PC-9 (cell line): ENCODE measurements around the gene BRAF. TPM values are rescaled to one million over a fixed set of nuclear protein-coding genes. Genes with fewer than 3 reads are reported as not detected.

Source experiments
- BruUV-seq: library from RNA; stranded (reverse); fragments of 400-500 nt; replicated peaks from 2 replicates; lab custom pipeline; 2021; lab: Mats Ljungman, UMichigan
- CTCF ChIA-PET: fragments of 300-600 bp; sonication (Branson Sonifier 250); formaldehyde crosslinking; loops from one replicate; lab custom pipeline; 2022; ENCODE audit warnings: antibody characterized with exemption; lab: Charles Lee
- POLR2A ChIA-PET: fragments of 300-600 bp; sonication (Branson Sonifier 250); formaldehyde crosslinking; loops from one replicate; lab custom pipeline; 2022; ENCODE audit warnings: antibody characterized with exemption; ENCODE audit not compliant: unreplicated experiment; lab: Charles Lee
- DNase-seq, 2 experiments: peaks; one replicate each; pipeline versions ENCODE4 v3.0.0 to v3.0.0-alpha.2; 2015 to 2022; ENCODE audit warnings: mixed read lengths in 1 of 2
- H2AFZ ChIP-seq: fragments of 200-600 bp; sonication (generic); 2 replicates; pipeline ENCODE4 v1.8.1; 2017; ENCODE audit warnings: antibody characterized with exemption
- H3F3A ChIP-seq: fragments of 200-600 bp; sonication (generic); 2 replicates; pipeline ENCODE4 v1.8.1; 2017; ENCODE audit warnings: antibody characterized with exemption, mild to moderate bottlenecking, low read depth; ENCODE audit not compliant: insufficient read depth
- H3K27ac ChIP-seq: fragments of 200-600 bp; sonication (generic); 2 replicates; pipeline ENCODE4 v1.6.1; 2016; ENCODE audit warnings: mixed run types
- H3K27me3 ChIP-seq: fragments of 200-600 bp; sonication (generic); 2 replicates; pipeline ENCODE4 v1.6.1; 2016; ENCODE audit warnings: low read depth, mixed run types; ENCODE audit not compliant: insufficient read depth
- H3K36me3 ChIP-seq: fragments of 200-600 bp; sonication (generic); 2 replicates; pipeline ENCODE4 v1.6.1; 2016; ENCODE audit warnings: low read depth, mixed run types
- H3K4me1 ChIP-seq: fragments of 200-600 bp; sonication (generic); replicated peaks from 2 replicates; pipeline ENCODE4 v1.6.1; 2016; ENCODE audit warnings: mixed run types; ENCODE audit not compliant: insufficient read depth
- H3K4me2 ChIP-seq: fragments of 200-600 bp; sonication (generic); 2 replicates; pipeline ENCODE4 v1.6.1; 2017; ENCODE audit warnings: mixed run types
- H3K4me3 ChIP-seq: fragments of 200-600 bp; sonication (generic); 2 replicates; pipeline ENCODE4 v1.6.1; 2016; ENCODE audit warnings: mixed run types
- H3K79me2 ChIP-seq: fragments of 200-600 bp; sonication (generic); 2 replicates; pipeline ENCODE4 v1.6.1; 2017; ENCODE audit warnings: low read depth, mixed run types
- H3K9me2 ChIP-seq: fragments of 200-600 bp; sonication (generic); 2 replicates; pipeline ENCODE4 v1.8.1; 2017; ENCODE audit warnings: mild to moderate bottlenecking; ENCODE audit not compliant: insufficient read depth
- H3K9me3 ChIP-seq: fragments of 200-600 bp; sonication (generic); 2 replicates; pipeline ENCODE4 v1.8.1; 2016; ENCODE audit warnings: low read depth; ENCODE audit not compliant: insufficient read depth
- H4K20me1 ChIP-seq: fragments of 200-600 bp; sonication (generic); 2 replicates; pipeline ENCODE4 v1.8.1; 2017; ENCODE audit not compliant: insufficient read depth
- CTCF ChIP-seq: fragments of 200-600 bp; sonication (generic); conservative IDR thresholded peaks from 2 replicates; pipeline ENCODE4 v1.6.1; 2017; ENCODE audit warnings: mixed run types, antibody characterized with exemption, mild to moderate bottlenecking, moderate library complexity
- EZH2 ChIP-seq: fragments of 200-600 bp; sonication (generic); IDR thresholded peaks from 2 replicates; pipeline ENCODE4 v1.8.0; 2017; ENCODE audit warnings: antibody characterized with exemption, low read depth
- intact Hi-C: fragments of 100-400 bp; cut with micrococcal nuclease; formaldehyde crosslinking; loops from one replicate; pipeline ENCODE4 v1.10.0; 2022; ENCODE audit not compliant: unreplicated experiment
- total RNA-seq: library from RNA; stranded (reverse); gene quantifications from 2 replicates; pipeline ENCODE4 v1.2.3, GENCODE V29; 2021

BRAF gene
- total RNA-seq, 1 experiment from 2014 or later = 56.9 TPM

DNA sequence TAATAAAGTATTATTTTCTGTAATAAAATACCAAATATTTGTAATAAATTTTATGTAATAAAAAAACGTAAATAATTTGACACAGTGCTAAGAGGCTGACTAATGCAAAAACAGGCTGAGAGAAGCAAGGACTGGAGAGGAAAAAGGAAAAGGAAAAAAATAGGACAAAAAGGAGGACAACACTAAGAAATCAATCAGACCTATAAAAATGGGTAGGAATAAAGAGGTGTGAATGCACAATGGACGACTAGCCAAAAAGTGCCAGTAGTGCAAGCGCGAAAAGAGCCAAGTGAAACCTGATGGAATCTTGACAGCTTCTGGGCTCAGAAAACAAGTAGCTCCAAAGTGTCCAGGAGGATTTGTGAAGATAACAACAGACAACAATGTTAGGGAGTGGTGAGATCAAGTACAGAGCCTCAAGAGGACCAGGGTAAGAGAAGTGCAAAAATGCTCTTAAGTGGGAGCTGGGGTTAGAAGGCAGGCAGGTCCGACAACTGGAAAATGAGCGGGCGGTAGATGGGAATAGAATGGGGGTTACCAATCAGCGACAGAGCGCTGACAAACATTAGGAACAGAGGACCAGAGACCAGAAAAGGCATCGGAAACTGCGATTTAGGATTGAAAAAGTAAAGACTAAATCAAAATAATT, 1.2 kb downstream of the BRAF start:
- TF ChIP-seq CTCF = no peak
- TF ChIP-seq EZH2 = no peak
- peaks cover 32% of the 10 kb centered on the region for H4K20me1 ChIP-seq
- peaks cover 59% of the 10 kb centered on the region for H3K79me2 ChIP-seq
- H3K36me3 ChIP-seq = no peaks in the 10 kb centered on the region
- ChIA-PET POLR2A (interaction anchor here (0.6 kb wide), 2 partner anchors 64 to 786 kb away, joined by 5 read pairs; no protein-coding TSS in a partner anchor), CTCF (interaction anchor here (0.6 kb wide), 2 partner anchors 34 to 71 kb away, joined by 3 to 4 read pairs; no protein-coding TSS in a partner anchor)
- BruUV-seq = TSS peak; percentile 35
- peaks cover 42% of the 10 kb centered on the region for H3K4me1 ChIP-seq
- intact Hi-C loops = loop anchor here (2.0 to 10.0 kb wide), 3 partner anchors 91 to 449 kb away; partner anchors contain the start of genes MKRN1 and MRPS33
- DNase-seq = peak in 1 of 2 experiments; percentile 17
- no peaks in the 10 kb centered on the region for H3K9me2 ChIP-seq
- H3K9me3 ChIP-seq = no peaks in the 10 kb centered on the region
- peaks cover 12% of the 10 kb centered on the region for H3F3A ChIP-seq
- H3K27me3 ChIP-seq = no peaks in the 10 kb centered on the region
- H2AFZ ChIP-seq = peak overlapping the region; percentile 96
- H3K27ac ChIP-seq = peak overlapping the region; percentile 85
- H3K4me2 ChIP-seq = peak overlapping the region; percentile 88
- H3K4me3 ChIP-seq = peak overlapping the region; percentile 98

GRCh38 chr7:140922741-140923345, 1.9 kb downstream of the BRAF start:
- H3K27ac ChIP-seq = no peak overlapping the region
- peaks cover 12% of the 10 kb centered on the region for H3F3A ChIP-seq
- no peaks in the 10 kb centered on the region for H3K36me3 ChIP-seq
- no peaks in the 10 kb centered on the region for H3K27me3 ChIP-seq
- CTCF ChIA-PET = interaction anchor here (0.6 kb wide), 1 partner anchor 70 kb away, joined by 4 read pairs; no protein-coding TSS in a partner anchor
- intact Hi-C loops = loop anchor here (10.0 kb wide), 1 partner anchor 448 kb away; the partner anchor contains the start of gene MKRN1
- no peaks in the 10 kb centered on the region for H3K9me3 ChIP-seq
- peaks cover 66% of the 10 kb centered on the region for H3K79me2 ChIP-seq
- H3K9me2 ChIP-seq = no peaks in the 10 kb centered on the region
- H3K4me1 ChIP-seq = peaks cover 37% of the 10 kb centered on the region
- peaks cover 32% of the 10 kb centered on the region for H4K20me1 ChIP-seq
- DNase-seq = no peak
- peak overlapping the region; percentile 88 for H3K4me2 ChIP-seq
- TF ChIP-seq CTCF (no peak), EZH2 (no peak)
- H2AFZ ChIP-seq = no peak overlapping the region
- H3K4me3 ChIP-seq = peak overlapping the region; percentile 98
- BruUV-seq = no TSS peak
- POLR2A ChIA-PET = interaction anchor here (0.6 kb wide), 1 partner anchor 786 kb away, joined by 5 read pairs; no protein-coding TSS in a partner anchor

DNA sequence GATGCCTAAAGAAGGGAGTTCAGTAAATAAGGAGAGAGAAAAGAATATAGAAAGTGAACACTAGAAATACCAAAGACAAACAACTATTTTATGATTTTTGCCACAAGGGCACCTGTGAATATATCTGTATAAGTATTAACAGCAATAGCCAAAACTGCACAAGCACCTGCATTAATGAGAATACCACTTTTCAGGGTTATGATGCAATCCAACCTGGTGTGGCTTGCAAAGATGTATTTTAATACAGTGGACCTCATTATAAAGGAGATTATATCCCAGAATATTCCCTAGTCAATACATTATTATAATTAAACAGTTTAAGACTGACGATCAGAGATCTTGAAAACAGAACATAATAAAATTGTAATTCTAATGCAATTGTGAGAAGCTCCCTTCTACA, 4.0 kb downstream of the BRAF start:
- no peak for DNase-seq
- Histone ChIP-seq H3K9me3 (no peaks in the 10 kb centered on the region), H3K9me2 (no peaks in the 10 kb centered on the region), H3K4me1 (peaks cover 34% of the 10 kb centered on the region), H3K4me3 (no peak overlapping the region), H3K27me3 (no peaks in the 10 kb centered on the region), H2AFZ (no peak overlapping the region), H3K36me3 (no peaks in the 10 kb centered on the region), H3K4me2 (peak overlapping the region; percentile 88), H3K79me2 (peaks cover 87% of the 10 kb centered on the region), H3F3A (peaks cover 12% of the 10 kb centered on the region), H3K27ac (no peak overlapping the region), H4K20me1 (peaks cover 39% of the 10 kb centered on the region)
- POLR2A ChIA-PET = no interaction called here
- no TSS peak for BruUV-seq
- TF ChIP-seq CTCF (no peak), EZH2 (no peak)
- CTCF ChIA-PET = no interaction called here
- intact Hi-C loops = loop anchor here (10.0 kb wide), 1 partner anchor 446 kb away; the partner anchor contains the start of gene MKRN1
